ENCODE data around the gene FOXL3.
"Not testable (repeated sequence)": the region's sequence is repeated elsewhere in the genome, so short reads cannot be mapped to it uniquely, and the experiment has no call there.

Gene FOXL3

DNA sequence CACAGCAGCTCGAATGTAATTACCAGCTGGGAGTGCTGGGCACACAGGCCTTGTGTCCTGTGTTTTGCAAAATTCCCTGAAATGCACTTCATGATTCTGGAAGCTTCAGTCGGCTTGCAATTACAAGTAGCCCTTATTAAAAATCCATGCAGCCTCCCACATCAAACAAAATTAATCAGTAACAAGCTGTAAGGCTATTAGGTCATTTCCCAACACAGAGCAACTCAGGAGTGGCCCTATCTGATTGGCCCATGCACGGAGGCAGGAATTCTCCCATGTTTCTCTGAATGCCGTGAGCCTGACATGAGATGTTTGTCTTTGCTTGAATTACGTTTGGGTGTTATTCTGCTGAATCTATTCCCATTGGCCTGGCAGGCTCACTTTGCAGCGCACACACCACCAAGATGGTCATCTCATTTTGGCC, 36.9 kb downstream of the FOXL3 start:
- DNase-seq = no peak

DNA sequence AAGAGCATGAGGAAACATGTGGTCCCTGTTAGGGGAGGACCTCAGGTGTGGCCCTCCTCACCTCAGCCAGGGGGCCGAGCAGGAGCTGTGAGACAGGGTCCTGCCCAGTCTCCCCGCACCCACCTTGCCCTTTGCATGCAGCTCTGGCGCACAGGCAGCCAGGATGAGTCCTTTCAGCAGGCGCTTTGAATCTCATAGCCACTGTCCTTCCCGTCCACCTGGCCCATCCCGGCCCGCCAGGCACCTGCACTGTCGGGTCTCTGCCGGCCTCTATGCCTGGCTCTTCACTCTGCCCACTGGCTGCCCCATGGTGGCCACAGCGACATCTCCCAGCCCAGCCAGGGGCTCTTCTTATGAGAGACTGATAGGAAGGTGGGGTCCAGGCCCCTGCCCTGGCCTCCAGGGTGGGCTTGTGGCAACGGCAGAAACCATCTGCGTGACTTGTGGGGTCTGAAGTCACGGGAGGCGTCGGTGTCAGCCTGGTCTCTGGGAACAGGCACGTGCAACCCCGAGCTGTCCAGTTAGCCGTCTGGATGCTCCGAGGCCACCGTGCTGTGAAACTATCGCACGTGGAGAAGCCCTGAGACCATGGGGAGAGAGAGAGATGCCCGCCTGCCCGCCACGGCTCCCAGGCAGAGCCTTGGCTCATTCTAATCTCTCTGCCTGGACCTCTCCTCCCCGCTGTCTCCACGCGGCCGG, 37.4 kb downstream of the FOXL3 start:
- no peak for DNase-seq

DNA sequence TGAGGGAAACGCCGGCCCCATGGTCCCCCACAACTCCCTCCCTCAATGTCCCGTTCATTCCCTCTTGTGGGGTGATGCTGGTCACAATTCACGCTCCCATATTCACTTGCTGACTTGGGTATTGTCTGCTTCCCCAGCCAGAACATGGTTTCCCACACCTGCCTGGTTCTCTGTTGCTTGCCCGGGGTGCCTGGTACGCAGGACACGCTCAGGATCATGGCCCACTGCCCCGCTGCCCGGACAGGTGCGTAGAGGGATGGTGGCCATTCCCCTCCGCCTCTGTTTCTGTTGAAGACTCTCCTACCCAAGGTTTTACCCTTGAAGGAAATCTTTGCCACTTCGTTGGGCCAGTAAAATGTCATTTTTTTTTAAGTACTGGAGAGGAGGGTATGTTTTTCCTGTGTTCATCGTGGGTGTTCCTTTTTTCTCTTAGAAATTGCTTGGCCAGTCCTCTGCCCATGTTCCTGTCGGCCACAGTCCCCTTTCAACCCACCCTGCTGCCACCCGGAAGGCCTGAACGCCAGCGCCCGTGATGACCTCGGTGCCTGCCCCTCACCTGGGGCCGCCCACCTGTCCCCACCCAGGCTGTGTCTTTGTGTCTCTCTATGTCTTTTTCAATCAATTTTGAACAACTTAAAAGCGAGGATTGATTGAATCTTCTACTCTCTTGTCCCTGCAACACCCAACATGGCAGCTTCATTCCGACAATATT, 38.2 kb downstream of the FOXL3 start:
- DNase-seq = no peak

DNA sequence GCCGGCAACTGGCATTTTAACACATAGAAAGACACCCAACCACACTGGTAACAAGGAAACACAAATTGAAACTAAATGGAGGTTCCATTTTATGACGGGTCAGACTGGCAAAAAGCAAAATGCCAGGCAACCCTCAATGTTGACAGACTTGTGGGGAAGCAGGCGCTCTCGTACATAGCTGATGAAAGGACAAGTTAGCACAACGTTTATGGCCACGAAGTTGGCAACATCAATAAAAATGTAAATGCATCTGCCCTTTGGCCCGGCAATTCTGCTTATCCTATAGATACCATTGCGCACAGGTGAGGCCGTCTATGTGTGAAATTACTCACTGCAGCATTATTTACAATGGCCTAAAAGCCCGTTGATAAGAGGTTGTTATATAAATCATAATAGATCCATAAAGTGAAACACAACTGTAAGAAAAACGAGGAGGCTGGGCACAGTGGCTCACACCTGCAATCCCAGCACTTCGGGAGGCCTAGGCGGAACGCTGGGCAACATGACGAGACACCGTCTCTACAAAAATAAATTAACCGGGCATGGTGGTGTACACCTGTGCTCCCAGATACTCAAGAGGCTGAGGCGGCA, 39.8 kb downstream of the FOXL3 start:
- no peak for DNase-seq

DNA sequence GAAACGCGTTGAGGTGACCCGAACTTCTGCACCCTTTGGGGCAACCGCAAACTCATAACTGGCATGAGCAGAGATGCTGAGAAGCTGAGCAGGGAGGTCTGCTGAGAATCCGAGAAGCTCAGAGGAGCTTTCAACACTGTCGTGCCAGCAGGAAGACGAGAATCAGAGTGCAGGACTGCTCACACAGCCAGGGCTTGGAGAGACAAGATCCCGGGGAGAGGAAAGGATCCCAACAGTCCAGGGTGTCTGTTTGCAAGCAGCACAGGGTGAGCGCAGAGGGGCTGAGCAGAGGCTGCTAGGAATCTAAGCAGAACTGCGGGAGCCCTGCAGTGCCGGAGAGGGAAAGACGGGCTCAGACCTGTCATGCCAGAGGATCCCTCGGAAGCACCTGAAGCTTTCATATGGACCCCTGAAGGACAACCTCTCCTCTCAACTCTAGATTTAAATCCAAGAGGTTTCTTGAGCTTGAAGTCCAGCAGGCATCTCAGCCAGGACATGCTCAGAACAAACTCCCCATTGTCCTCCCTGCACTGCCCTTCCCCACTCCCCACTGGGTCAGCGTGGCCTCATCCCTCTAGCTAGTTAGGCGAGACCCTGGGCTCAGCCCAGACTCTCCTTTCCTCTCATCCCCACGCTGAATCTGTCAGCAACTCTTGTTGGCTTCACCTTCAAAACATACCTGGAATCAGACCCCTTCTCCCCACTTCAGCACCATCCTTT, 40.7 kb downstream of the FOXL3 start:
- DNase-seq = no peak

DNA sequence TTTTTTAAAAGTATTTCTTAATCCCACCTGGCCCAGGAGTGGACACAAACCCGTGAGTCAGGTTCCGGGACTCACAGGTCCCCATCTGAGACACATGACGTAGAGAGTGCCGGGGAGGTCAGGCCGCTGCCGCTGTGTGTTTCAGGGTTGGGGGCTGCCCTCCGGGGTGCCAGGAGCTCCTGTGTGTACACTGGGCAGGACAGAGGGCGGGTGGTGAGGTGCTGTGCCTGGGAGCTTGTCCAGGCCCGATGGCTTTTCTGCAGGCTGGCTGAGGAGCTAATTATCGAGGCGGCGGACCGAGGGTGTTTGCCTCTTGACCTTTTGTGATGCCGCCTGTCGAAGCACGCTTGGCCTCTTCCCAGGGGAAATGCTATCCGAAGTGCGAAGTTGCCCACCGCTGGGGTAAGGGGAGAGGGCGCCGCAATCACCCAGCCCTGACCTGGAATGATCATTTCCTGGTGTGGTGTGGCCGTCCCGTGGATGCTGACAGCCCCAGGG, 42.1 kb downstream of the FOXL3 start:
- DNase-seq = no peak

DNA sequence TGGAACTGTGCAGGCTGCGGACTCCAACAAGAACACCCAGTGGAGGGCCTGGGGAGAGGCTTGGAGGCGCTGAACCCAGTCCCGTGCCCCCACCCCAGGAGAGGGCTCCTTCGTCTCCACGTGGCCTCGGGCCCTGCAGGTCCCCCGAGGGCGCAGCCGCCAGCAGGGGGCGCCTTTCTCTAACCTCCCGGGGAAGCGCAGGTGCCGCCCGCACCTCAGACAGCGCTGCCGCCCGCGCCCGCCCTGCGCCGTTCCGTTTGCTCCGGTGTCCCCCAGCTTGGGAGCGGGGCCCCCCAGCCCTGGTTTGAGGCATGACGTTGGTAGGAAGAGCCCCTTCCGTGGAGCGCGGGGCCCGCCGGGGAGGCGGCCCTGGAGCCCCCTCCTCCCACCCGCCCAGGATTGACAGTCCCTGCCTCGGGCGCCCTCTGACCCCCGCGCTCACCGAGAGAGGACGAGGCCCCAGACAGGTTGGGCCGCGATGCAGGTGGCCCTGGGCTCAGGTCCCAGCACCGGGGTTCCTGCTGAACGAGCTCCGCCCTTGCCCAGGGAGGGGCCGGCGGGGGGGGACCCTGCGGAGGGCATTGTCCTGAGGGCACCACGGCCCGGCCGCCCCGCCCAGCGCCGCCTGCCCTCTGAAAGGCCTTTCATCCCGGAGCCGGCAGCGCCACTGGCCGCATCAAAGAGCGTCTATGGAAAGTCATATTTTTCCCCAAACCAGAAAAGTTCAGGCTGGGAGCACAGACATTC, 42.8 kb downstream of the FOXL3 start:
- peak; percentile 95 for DNase-seq

DNA sequence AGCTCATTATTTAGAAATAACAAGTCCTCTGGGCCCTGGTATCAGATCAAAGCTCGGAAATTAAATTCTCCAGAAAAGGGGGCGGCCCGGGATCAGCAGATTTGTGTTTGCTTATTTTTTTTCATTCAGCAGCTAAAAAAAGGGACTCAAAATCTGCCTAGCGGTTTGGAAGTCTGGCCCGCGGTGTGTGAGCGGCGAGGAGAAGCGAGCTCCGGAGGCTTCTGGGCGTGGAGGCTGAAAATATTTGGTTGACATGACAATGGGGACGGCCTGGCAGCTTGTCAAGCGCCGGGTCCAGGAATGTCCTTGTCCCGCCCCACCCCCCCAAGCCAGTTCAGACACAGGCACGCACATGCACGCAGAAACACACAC, 43.4 kb downstream of the FOXL3 start:
- DNase-seq = no peak

DNA sequence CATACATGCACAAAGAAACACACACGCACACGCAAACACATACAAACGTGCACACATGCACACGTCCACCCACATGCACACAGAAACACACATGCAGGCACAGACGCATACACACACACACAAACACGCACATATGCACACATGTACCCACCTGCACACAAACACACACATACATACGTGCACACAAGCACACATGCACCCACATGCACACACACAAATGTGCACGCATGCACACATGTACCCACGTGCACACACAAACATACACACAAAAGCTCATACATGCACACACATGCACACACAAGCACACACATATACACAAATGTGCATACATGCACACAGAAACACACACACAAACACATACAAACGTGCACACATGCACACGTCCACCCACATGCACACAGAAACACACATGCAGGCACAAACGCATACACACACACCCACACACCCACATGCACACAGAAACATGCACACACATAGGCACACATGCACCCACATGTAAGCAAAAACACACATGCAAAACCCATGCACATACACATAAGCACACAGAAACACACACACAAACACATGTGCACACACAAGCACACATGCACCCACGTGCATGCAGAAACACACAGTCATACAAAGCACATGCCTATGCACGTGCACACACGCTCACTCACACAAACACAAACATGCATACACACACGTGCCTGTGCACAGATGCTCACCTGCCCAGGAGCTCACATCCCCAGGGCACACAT, 44.8 kb downstream of the FOXL3 start:
- DNase-seq = no peak

DNA sequence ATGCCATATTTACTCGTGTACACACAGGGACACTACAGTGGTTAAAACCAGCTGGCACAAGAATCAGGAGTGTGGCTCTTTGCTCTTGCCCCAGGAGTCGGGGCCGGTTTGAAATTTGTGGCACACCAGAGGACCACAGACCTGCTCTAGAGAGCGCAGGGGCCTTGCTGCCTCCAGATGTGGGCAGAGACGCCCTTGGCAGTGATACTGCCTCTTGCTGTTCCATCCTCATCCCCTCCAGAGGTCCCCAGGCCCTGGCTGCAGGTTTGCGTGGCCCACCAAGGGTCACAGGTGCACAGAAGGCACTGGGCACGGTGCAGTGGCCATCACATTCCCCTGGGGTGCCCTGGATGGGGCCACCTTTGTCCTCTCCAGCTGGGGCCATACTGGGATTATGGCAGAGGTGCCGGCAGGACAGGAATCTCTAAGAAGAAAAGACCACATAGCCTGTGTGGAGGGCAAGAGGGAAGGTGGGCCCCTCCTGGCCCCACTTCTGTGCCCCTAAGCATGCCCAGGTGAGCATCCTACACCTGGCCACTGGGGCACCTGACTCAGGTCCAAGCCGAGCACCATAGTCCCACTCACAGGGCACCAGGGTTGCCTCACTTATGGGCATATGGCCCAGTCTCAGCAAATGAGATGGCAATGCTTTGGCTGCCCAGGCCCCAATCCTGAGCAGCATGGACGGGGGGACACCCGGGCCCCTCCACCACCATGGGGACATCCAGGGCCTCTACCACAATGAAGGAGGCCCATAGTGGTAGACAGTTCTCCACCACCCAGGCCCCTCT, 45.6 kb downstream of the FOXL3 start:
- no peak for DNase-seq

DNA sequence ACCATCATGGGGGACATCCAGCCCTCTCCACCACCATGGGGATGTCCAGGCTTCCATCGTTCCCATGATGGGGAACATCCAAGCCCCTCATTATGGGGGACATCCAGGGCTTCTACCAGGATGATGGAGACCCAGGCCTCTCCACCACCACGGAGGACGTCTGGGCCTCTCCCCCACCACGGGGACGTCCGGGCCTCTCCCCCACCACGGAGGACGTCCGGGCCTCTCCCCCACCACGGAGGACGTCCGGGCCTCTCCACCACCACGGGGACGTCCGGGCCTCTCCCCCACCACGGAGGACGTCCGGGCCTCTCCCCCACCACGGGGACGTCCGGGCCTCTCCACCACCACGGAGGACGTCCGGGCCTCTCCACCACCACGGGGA, 46.2 kb downstream of the FOXL3 start:
- not testable (repeated sequence) for DNase-seq

DNA sequence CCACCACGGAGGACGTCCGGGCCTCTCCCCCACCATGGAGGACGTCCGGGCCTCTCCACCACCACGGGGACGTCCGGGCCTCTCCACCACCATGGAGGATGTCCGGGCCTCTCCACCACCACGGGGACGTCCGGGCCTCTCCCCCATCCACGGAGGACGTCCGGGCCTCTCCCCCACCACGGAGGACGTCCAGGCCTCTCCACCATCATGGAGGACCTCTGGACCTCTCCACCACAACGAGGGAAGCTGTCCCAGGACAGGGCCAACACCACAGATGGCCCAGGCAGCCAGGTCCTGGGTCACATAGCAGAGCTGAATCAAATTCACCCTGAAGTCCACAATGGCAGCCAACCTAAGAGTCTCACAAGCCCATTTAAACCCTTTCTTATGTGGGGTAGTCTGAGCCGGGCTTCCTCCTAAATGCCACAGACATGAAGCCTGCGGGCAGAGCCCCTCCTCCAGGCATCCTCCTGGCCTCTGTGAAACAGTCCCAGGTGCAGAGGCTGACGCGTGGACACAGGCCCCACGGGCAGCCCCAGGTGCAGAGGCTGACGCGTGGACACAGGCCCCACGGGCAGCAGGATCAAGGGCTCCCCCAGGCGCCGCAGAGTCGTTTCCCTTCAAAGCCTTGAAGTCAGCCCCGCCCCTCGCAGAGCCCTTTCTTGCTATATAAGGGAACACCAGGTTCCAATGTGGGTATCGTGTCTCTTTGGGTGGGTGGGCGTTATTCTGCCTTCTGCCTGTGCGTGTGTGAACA, 47.0 kb downstream of the FOXL3 start:
- DNase-seq = peak; percentile 45

DNA sequence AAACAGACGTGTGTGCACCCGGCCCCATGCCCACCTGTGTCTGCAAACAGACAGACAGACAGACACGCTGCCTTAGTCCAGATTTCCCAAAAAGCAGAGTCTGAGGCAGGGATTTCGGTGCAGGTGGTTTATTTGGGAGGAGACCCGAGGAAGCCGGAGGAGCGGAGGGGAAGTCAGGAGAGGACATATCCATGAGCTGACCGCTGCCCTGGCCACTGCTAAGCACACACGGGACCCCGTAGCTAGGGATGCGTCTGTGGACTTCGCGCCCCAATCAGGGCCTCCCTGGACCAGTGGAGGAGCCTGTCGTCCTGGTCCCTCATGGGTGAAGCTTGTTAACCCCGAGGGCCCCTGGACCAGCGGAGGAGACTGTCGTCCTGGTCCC, 47.6 kb downstream of the FOXL3 start:
- DNase-seq = no peak

DNA sequence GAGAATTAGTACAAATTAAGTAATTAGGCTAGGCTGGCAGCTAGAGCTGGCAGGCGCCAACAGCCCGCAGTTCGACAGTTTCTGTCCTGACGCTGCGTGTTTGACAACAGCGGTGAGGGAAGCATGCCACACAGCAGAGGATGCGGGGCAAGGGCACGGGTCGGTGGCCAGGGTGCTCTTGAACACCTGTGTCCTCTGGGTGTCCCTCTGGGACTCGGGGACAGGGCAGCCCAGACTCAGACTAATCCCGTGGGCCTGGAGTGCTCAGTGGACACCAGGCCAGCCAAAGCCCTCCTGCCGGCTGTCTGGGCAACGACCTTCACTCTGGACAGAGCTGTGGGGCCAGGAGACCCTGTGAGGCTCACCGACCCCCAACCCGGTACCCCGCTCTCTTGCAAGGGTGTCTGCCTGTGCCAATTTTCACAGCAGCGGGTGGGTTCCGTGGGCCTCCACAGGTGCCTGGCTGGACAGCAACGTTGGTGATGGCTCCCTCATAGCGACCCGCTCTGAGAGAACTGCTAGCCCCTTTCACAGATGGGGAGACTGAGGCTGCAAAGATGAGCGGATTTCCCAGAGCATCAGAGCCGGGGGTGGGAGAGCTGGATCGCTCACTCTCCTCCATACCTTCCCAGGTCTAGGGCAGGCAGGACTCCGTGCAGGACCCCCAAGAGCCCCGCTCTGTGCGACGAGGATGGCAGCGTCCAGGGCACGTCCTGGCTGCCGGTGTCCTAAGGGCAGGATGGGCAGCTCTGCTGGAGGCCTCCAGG, 48.5 kb downstream of the FOXL3 start:
- no peak for DNase-seq

DNA sequence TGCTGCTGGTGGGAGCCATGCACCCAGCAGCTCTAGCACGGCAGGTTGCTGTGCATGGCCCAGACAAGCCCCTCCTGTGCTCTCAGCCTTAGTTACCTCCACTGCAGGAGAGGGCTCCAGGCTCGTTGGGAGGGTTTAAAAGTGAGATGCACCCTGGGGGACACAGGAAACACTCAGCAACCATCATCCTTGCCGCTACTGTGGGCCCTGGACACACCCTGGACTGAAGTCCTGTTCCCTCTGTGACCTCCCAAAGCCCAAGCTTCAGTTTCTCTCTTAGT, 49.0 kb downstream of the FOXL3 start:
- no peak for DNase-seq

DNA sequence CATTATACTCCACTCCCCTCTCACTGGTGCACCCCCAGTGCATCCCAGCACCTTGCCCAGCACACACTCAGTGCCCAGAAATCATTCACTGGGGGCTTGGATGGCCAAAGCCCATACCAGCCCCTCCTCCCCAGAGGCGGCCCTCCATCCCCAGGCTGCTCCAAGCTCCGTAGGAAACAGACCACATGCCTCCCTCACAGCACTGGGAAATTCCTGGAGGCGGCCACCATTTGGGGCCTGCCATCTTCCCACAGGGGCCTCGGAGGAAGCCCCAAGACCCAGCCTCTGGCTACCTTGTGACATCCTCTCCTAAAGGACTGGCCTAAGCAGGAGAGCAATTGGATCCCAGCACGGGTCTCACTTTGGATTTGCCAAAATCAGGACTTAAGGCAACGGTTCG, 49.7 kb downstream of the FOXL3 start:
- no peak for DNase-seq

DNA sequence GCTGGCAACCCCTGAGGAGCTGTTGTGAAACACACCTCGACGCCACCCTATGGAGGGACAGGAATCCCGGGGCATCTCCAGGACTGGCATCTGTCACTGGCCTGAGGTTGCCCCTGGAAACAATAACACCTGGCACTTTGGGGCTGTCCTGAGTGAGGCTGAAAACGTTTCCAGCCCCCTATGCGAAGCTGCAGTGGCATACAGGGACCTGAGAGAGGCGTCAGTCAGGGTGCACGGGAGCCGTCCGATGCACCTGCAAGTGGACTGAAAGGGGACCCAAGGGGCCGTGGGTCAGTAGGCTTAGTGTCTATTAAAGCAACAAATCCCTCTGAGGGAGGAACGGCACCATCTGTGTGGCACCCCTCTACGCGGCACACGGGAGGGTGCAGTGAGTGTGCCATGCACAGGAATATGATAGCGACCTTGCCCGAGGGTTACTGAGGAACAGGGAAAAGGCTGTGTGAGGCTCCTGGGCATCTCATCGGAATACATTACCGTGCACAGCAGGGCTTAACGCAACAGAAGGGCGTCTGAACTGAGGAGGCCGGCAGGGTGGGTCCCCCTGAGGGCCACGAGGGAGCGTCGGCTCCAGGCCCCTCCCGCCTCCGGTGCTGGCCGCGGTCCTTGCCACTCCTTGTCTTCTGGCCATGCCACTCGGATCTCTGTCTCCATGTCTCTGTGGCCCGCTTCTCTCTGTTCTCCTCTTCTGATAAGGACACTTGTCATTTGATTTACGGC, 50.4 kb downstream of the FOXL3 start:
- DNase-seq = no peak

Data from activated naive CD4-positive, alpha-beta T cell treated with anti-CD3 and anti-CD28 coated beads, Interleukin-2, amount 50 U/mL, for 16 hours (primary cell).